HUES48 (cell line): ENCODE measurements around the gene TTC3.

Source experiments
- H3K27ac ChIP-seq: one replicate; pipeline ENCODE4 v1.7.0; 2013; ENCODE audit warnings: low read depth, low read length, inconsistent platforms
- H3K27me3 ChIP-seq: 2 replicates; pipeline ENCODE4 v1.6.1; 2013; ENCODE audit warnings: mild to moderate bottlenecking, low read length; ENCODE audit not compliant: control insufficient read depth, insufficient read depth
- H3K36me3 ChIP-seq: 2 replicates; pipeline ENCODE4 v1.6.1; 2013; ENCODE audit warnings: low read length; ENCODE audit not compliant: control insufficient read depth, insufficient read depth
- H3K4me1 ChIP-seq: 2 replicates; pipeline ENCODE4 v1.6.1; 2013; ENCODE audit warnings: mild to moderate bottlenecking, low read length; ENCODE audit not compliant: control insufficient read depth, insufficient read depth
- H3K4me3 ChIP-seq: 2 replicates; pipeline ENCODE4 v1.5.1; 2013; ENCODE audit warnings: mild to moderate bottlenecking, low read depth, low read length
- H3K9ac ChIP-seq: 2 replicates; pipeline ENCODE4 v1.6.1; 2013; ENCODE audit warnings: mild to moderate bottlenecking, low read depth, low read length, moderate library complexity
- H3K9me3 ChIP-seq: 2 replicates; pipeline ENCODE4 v1.6.1; 2013; ENCODE audit warnings: low read length; ENCODE audit not compliant: control insufficient read depth, insufficient read depth

TTC3 gene

DNA sequence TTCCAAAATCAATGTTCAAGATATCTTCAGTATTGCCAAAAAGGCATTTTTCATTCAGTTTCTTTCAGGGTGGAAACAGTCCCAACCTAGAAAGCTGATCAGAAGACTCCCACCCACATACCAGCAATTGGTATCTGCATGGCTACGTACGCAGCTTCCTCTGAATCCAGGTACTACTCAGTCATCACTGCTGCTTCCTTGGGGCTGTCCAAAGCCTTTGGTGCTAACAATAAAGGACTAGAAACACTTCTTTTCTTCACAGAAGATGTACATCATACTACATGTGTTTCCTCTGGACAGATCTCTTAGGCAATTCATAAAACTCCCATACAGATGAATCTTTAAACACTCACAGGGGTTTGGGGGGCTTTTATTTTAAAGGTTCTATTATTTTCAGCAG, 164.3 kb downstream of the TTC3 start:
- no peaks in the 10 kb centered on the region for H3K4me1 ChIP-seq
- H3K9me3 ChIP-seq = no peaks in the 10 kb centered on the region
- no peak overlapping the region for H3K4me3 ChIP-seq
- no peak overlapping the region for H3K9ac ChIP-seq
- H3K27me3 ChIP-seq = no peaks in the 10 kb centered on the region
- no peak overlapping the region for H3K27ac ChIP-seq
- peaks cover 60% of the 10 kb centered on the region for H3K36me3 ChIP-seq

DNA sequence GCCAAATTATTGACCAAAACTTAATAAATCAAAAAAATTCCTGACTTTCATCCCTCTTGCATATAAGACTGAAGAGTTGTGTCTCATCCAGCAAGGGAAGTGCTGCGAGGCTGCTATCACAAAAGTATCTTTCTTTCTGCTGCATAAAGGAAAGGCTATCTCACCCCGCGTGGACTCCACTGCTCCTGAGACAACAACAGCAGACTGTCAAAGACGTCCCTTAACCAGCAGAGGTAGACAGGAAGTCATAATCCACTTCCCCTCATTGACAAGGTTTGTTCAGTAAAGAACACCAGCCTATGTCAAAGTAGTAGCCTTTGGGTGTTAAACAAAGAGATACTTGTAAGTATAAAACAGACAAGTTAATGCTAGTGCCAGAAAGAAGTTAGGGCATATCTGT, 164.7 kb downstream of the TTC3 start:
- Histone ChIP-seq H3K9me3 (no peaks in the 10 kb centered on the region), H3K4me1 (no peaks in the 10 kb centered on the region), H3K9ac (no peak overlapping the region), H3K27me3 (no peaks in the 10 kb centered on the region), H3K27ac (no peak overlapping the region), H3K36me3 (peaks cover 56% of the 10 kb centered on the region), H3K4me3 (no peak overlapping the region)

DNA sequence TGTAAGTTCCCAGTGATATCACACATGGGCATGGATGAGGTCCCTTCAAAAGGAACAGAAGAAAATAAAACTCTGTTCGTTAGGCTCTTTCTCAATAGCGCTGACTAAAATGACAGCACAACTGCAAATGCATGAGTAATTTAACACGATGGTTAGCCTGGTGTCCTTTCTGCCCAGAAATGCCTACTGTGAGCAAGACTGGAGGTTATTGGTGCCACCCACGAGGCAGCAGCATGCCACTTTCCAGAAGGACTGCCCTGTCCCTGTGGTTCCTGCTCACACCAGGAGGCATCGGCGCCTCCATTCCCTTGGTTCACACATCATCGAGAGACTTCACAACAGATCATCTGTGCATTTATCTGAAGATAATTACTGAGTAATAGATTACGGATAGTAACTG, 167.9 kb downstream of the TTC3 start:
- Histone ChIP-seq H3K27ac (no peak overlapping the region), H3K4me3 (no peak overlapping the region), H3K27me3 (no peaks in the 10 kb centered on the region), H3K9me3 (no peaks in the 10 kb centered on the region), H3K9ac (no peak overlapping the region), H3K4me1 (peaks cover 11% of the 10 kb centered on the region), H3K36me3 (peaks cover 38% of the 10 kb centered on the region)

DNA sequence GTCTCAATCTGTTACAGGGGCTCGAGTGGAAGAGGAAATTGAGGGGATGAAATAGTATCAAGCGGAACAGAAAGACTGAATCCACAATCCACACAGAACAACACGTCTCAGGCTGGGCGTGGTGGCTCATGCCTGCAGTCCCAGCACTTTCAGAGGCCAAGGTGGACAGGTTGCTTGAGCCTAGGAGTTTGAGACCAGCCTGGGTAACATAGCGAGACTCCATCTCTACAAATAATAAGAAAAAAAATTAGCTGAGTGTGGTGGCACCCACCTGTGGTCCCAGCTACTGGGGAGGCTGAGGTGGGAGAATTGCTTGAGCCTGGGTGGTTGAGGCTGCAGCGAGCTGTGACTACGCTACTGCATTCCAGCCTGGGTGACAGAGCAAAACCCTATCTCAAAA, 168.4 kb downstream of the TTC3 start:
- Histone ChIP-seq H3K36me3 (peaks cover 33% of the 10 kb centered on the region), H3K27me3 (no peaks in the 10 kb centered on the region), H3K27ac (no peak overlapping the region), H3K9ac (no peak overlapping the region), H3K4me1 (peaks cover 11% of the 10 kb centered on the region), H3K9me3 (no peaks in the 10 kb centered on the region), H3K4me3 (no peak overlapping the region)

DNA sequence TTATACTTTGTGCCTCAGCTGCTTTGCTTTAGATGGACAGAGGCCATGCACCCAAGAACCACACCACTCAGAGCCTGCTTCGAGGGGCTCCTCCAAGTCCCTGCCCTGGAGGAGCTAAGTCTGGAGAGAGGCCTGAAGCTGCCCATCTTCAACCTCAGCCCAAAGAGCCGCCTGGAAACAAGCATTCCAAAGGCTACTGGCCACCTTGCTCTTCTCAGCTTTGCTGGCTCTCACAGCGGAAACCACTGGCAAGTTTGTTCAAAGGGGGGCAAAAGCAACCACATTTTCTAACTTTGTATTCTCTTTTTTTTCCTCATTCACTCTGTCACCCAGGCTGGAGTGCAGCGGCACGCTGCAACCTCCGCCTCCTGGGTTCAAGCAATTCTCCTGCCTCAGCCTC, 170.9 kb downstream of the TTC3 start:
- H3K4me3 ChIP-seq = no peak overlapping the region
- H3K27me3 ChIP-seq = no peaks in the 10 kb centered on the region
- H3K36me3 ChIP-seq = peaks cover 10% of the 10 kb centered on the region
- no peaks in the 10 kb centered on the region for H3K9me3 ChIP-seq
- H3K4me1 ChIP-seq = peaks cover 11% of the 10 kb centered on the region
- no peak overlapping the region for H3K9ac ChIP-seq
- no peak overlapping the region for H3K27ac ChIP-seq

DNA sequence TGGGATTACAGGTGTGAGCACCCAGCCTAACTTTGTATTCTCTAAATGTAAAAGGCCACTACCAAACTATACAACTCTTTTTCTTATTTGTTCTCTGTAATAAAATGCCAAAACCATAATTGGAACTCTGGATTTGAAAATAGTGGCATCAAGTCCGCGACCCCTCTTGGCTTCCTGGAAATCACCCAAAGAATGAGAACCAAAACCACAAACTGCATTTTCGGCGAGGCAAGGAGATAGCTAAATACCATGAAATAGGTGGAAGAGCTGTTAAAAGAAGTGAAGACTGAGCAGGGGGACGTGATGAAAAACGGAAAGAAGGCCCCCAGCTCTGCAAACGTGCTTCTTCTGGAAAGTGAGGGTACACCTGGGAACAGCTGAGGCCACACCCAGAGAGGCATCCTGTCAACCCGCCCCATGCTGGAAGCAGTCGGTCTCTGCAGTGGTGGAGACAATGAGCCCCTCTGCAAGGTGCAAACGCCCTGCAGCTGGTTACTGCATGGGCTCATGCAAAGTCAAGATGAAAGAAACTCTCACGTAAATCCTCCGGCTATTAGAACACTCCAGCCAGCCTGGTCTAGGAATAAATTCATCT, 171.5 kb downstream of the TTC3 start:
- no peaks in the 10 kb centered on the region for H3K27me3 ChIP-seq
- peaks cover 11% of the 10 kb centered on the region for H3K4me1 ChIP-seq
- H3K9ac ChIP-seq = no peak overlapping the region
- peak overlapping the region; percentile 16 for H3K27ac ChIP-seq
- peaks cover 4% of the 10 kb centered on the region; the same call in 1 of the 2 replicates for H3K36me3 ChIP-seq
- H3K4me3 ChIP-seq = no peak overlapping the region
- no peaks in the 10 kb centered on the region for H3K9me3 ChIP-seq

DNA sequence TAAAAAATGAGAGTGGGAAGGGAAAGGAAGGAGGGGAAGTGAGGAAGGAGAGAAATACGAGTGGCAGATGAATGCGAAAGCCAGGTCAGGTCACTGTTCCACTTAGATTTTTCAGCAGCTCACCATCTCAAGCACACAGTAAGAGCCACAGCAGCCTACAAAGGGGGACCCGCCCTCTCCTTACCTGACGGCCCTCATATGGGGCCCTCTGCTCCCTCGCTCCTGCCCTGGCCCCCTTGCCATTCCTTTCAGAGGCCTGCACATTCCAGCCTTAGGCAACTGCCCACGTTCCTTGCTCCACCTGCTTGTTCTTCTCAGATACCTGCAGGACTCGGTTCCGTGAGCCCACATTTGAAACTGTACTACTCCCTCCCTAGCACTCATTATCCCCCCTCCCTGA, 172.1 kb downstream of the TTC3 start:
- no peak overlapping the region for H3K9ac ChIP-seq
- H3K4me3 ChIP-seq = no peak overlapping the region
- H3K27me3 ChIP-seq = no peaks in the 10 kb centered on the region
- H3K27ac ChIP-seq = peak overlapping the region; percentile 16
- no peaks in the 10 kb centered on the region for H3K9me3 ChIP-seq
- H3K36me3 ChIP-seq = no peaks in the 10 kb centered on the region
- H3K4me1 ChIP-seq = peaks cover 11% of the 10 kb centered on the region

DNA sequence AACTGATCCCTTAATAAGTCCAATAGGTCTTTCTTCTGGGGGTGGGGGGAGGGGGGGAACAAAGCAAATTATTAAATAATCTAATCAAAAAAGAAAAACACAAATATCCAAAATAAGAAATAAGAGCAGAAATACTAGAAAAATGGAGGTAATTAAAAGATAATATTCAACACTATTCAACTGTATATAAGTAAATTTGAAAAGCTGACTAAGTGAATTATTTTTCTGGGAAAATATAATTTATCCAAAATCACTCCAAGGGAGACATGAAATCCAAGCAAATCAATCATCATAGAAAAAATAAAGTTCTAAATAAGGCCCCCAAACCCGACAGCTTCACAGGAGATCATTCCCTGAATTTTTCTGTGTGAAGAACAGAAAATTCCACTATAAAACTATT, 175.2 kb downstream of the TTC3 start:
- Histone ChIP-seq H3K36me3 (no peaks in the 10 kb centered on the region), H3K27me3 (no peaks in the 10 kb centered on the region), H3K9me3 (no peaks in the 10 kb centered on the region), H3K27ac (no peak overlapping the region), H3K9ac (no peak overlapping the region), H3K4me3 (no peak overlapping the region), H3K4me1 (peaks cover 11% of the 10 kb centered on the region)

DNA sequence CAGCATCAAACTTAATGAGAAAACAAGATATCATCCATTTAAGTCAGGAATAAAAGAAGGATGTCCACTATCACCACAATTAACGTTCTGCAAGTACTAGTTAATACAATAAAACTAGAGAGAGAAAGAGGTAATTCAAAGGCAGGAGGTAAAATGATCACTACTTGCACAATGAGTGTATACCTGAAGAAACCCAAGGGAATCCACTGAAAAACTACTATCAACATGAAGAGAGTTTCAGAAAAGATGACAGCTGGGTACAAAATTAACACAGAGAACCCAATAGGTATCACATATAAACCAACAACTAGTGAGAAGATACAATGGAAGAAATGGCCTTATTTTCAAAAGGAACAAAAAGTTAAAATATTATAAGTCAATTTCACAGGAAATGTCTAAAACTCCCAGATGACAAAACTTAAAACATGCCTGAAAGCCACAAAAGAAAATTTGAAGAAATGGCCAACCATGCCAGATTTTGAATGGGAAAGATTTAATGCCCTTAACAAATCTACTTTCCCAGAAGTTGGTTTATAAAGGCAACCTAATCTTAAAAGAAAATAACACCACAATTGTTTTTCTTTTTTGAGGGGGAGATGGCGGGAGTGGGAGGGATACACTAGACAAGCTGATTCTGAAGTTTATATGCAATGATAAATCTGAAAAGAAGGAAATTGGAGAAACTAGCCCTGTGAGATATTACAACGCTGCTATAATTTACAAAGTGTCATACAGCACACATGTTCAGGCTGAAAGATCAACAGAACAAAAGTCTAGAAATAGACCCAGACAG, 176.3 kb downstream of the TTC3 start:
- Histone ChIP-seq H3K9me3 (no peaks in the 10 kb centered on the region), H3K9ac (no peak overlapping the region), H3K27ac (no peak overlapping the region), H3K4me1 (peaks cover 9% of the 10 kb centered on the region), H3K36me3 (no peaks in the 10 kb centered on the region), H3K4me3 (no peak overlapping the region), H3K27me3 (no peaks in the 10 kb centered on the region)

DNA sequence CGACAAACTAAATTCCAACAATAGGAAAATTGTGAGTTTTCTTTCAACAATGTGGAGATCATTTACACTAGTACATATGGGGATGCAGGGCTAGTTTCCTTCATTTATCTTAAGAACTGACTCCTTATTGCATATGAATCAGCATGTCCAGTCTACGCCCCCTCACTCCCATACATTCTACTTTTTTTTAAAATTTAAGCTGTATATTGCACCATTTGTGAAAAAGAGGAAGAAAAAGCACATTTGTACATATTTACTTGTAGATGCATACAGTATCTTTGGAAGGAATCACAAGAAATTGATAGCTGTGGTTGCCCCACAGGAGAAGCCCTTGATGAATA, 178.2 kb downstream of the TTC3 start:
- H3K27ac ChIP-seq = no peak overlapping the region
- H3K9ac ChIP-seq = no peak overlapping the region
- H3K27me3 ChIP-seq = no peaks in the 10 kb centered on the region
- H3K36me3 ChIP-seq = no peaks in the 10 kb centered on the region
- no peaks in the 10 kb centered on the region; the same call in none of the 2 replicates for H3K4me1 ChIP-seq
- no peak overlapping the region for H3K4me3 ChIP-seq
- H3K9me3 ChIP-seq = no peaks in the 10 kb centered on the region
